GM18909 (cell line): ENCODE data around the gene APBA2.

ENCODE experiments used
- ATAC-seq: cut with Tn5 transposase; IDR thresholded peaks from one replicate; pipeline ENCODE4 v1.9.1; 2021; ENCODE audit warnings: mild to moderate bottlenecking; ENCODE audit not compliant: unreplicated experiment, poor library complexity

APBA2 gene

DNA sequence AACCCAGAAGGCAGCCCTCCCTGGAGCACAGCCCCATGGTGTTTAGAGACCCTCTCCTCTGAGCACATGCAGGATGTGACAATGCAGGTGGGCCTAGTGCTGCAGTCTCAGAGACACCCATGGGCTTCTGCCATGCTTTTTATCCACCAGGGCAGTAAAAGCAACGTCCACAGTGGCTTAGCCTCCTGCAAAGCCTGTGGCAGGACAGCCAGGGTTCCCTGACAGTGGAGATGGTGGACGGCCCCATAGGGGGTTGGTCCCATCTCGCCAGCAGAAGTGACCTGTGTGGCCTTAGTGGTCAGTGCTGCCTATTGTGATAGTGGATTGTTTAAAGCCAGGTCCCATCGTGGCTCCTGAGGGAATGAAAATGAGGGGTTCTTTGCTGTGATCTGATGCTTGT is 46.6 kb downstream of the APBA2 start:
- ATAC-seq = no peak

DNA sequence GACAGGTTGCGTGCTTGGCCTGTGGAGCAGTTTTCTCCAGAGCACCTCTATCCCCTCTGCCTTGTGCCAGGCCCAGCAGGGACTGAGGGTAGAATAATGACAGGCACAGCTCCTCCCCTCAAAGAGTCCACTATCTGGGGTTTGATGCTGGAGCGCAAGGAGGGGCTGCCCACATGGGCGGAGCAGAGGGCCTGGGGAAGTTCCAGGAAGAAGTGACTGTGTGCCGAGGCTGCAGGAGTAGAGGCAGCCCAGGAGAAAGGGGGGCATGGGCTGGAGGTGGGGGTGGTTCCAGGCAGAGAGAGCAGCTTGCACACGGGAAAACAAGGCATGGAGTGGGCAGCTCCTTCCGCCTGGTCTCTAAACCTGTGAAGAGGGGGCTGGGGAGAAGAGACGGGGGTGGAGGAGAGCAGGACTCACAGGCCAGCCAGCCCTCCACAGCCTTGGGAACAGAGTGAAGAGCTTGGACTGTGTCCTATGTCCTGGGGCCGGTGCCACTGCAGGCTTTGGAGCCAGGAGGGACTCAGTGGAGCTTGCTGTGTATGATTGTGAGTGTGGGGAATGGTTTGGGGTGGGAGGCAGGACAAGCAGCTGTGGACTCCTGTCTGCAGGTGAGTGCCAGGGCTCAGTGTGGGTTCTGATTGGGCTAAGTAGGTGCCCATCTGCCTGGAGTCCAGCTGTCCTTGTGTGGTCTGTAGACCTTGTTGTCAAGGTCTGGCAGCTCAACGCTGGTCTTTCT is 48.1 kb downstream of the APBA2 start:
- ATAC-seq = no peak

DNA sequence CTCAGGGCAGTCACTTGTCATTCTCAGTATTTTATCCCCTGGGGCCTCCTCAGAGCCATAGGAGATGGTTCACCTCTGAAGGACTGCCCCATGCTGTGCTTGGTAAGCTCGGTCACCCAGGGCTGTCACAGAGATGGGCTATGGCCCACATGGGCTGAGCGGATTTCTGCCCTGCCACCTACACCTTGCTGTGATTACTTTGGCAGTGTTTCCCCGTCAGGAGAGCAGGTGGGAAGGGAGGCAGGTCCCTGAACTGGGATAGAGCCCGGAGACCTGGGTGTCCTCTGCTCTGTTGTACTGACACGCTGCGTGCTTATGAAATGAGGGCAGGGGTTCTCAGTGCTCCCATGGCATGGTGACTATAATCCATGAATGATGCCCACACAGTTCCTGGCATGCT is 48.9 kb downstream of the APBA2 start:
- ATAC-seq = no peak

DNA sequence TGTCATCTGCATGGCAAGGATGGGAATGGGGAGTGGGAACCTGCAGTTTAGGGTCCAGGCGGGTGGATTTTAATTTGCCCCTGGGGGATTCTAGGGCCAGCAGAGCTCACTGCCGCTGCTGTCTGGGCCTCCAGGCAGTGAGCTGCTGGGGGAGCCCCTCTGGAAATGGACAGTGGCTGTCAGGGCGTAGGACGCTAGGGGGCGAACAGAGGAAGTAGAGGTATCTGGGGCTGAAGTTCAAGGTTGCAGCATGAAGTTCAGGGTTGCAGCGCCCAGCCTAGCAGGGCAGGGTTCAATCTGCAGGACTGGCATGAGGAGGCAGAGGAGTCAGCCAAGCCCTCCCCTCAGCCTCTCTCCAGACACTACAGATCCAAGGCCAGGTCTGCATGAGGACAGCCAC is 49.5 kb downstream of the APBA2 start:
- ATAC-seq = no peak

DNA sequence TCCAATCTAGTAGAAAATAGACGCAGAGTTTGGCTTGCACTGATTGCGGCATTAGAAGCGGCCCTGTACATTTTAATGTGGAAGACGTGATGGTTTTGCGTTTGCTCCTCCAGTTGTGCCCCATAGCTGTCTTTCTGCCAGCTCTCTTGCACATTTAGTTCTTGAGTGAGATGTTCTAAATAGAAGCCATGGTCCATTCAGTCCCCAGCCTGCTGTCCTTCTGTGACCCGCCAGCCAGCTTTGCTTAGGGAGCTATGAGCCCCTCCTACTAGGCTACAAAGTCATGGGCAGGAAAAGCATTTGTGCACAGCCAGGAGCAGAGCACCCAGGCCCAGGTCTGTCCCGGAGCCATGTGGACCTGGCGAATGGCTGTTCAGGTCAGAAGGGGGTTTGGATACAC is 50.3 kb downstream of the APBA2 start:
- ATAC-seq = no peak

DNA sequence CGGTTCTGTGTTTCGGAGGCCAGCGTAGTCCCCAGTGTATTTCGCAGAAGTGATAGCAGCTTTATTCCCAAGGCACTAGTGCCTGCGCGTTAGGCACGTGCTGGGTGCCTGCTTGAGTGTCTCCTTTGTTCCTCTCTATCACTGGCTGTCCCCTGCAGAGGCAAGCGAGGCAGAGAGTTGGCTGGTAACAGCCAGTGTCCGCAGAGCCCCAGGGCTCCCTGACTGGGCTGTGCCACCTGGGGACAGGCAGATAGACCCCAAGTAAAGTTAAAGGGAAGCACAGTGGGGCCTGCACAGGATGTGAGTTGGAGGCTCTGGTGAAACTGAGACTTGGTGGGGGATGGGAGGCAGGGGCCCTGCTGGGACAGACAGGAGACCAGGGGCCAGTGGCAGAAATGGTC is 50.7 kb downstream of the APBA2 start:
- no peak for ATAC-seq

DNA sequence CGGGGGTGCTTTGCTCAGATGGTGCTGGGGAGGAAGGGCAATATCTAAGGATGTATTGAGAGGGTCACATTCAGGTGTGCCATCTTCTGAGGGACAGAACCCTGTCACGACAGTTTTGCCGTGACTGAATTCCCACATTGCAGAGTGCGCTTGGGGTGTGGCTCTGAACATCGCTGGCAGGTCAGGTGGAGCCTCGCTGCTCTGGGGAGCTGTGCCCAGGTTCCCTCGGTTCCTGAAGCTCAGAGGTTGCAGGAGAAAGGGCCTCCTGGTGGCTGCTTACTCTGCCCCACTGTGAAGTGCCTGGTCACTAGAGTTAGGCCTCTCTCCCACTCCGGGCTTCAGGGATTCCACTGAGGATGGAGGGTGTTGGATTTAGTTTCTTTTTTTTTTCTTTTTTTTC is 51.5 kb downstream of the APBA2 start:
- ATAC-seq = no peak

DNA sequence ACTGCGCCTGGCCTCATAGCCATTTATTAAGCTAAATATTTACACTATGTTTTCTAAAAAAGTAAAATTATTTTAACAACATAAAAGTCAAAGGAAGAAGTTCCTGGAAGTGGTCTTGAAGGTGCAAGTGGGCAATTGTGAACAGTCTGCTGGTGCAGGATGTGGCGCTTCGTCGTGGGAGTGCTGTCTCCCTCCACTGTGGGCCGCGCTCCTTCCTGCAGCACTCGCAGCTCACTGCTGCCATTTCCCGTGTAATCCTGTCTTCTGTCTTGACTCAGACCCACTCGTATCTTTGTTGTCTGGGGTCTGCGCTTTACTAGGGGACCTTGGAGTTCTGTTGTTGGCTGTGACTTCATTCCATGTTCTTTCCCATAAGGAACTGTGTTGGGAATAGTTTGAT is 56.3 kb downstream of the APBA2 start:
- ATAC-seq = no peak

DNA sequence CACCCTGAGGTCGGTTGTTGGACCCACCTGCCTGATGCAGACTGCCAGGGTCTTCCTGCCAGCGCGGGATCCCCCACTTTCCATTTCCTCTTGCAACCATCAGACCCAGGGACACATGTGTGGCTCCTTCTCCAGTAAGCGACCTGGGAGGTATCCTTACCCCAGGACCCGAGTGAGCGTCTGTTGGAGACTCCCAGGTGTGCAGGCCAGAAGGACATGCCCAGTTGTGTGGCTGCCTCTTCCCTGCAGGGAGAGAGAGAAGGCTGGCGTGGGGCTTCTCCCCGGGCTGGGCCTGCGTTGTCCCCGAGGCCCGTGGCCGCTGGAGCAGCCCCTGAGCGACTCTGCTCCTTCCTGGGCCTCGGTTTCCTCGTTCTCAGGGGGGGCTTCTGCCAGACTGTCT is 56.8 kb downstream of the APBA2 start:
- no peak for ATAC-seq

DNA sequence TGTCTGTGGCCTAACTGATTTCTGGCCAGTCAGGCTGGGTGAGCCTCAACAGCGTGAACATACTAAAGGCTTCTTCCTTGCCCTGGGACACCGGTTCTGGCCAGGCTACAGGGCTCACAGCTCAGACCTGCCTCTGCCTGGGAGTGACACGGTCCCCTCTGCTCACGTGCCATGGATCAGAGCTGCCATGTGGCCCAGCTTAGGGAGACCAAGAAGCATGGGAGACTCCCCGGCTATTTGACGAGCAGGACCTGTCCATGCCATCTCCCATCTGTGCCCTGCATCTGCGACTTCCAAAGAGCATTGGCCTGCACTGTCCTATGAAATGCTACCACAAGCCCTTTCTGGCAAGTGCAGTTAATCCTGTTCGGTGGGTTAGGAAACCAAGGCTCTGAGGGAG is 57.4 kb downstream of the APBA2 start:
- no peak for ATAC-seq

DNA sequence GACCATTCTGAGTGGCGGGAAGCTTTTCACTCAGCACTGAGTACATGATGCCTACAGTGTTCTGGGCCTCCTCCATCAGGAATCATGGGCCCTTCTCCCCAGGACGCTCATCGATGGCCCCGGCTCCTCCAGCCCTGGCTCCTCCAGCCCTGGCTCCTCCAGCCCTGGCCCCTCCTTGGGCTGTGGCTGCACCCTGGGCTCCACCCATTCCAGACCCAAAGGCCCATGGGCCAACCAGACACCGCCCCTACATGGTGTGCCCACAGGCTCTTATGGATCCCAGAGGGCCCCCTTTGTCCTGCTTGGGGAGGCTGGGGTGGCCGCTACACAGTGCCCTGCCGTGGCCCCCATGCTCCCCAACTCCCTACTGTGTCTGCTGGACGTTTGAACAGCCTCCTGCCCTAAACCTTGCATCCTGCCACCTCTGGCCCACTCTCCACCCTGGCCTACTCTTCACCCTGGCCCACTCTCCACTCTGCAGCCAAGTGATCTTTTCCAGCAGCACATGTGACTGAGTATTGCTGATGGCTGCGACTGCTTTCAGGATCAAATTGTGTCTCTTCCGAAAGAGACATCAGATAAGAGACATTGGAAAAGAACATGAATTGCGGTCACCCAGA is 57.9 kb downstream of the APBA2 start:
- no peak for ATAC-seq

DNA sequence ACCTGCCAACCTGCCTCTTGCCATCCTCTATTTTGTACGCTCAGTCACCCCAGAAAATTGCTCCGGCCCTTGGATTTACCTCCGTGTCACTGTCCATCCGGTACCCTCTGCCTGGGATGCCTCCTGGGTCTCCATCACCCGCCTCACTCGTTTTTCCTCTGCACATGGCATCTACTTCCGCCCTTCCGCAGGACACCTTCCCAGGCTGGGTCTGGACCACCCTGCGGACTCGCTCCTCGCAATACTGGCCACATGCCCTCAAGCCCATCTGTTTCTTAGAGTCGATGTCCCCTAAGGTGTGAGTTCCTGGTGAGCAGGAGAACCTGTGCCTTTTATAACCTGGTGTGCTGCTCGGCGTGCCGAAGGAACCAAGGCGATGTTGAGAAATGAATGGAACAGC is 58.5 kb downstream of the APBA2 start:
- no peak for ATAC-seq

DNA sequence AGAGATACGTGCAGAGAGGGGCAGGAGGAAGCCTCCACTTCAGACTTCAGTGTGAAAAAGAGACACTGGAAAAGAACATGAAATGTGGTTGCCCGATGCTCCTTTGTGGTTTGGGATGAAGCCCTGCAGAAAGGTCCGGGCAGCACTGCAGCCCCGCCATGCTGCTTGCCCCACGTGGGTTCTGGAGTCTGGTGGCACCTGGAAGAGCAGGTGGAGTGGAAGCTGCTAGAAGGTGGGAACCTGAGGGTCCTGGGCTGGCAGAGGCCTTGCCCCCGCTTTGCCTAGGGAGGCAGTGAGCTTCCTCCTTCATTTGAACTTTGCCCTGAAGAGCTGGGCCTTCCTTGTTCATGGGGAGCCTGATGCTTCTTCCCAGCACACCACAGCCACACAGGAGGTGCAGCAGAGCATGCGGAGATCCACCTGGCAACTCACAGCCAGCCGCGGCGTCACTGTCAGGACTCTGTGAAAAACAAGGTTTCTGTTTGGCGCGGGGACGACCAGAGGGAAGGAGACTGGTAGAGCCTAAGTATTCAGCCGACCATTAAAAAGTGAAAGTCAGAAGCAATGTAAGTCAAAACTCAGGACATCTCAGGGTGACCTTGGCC is 59.0 kb downstream of the APBA2 start:
- ATAC-seq = no peak

DNA sequence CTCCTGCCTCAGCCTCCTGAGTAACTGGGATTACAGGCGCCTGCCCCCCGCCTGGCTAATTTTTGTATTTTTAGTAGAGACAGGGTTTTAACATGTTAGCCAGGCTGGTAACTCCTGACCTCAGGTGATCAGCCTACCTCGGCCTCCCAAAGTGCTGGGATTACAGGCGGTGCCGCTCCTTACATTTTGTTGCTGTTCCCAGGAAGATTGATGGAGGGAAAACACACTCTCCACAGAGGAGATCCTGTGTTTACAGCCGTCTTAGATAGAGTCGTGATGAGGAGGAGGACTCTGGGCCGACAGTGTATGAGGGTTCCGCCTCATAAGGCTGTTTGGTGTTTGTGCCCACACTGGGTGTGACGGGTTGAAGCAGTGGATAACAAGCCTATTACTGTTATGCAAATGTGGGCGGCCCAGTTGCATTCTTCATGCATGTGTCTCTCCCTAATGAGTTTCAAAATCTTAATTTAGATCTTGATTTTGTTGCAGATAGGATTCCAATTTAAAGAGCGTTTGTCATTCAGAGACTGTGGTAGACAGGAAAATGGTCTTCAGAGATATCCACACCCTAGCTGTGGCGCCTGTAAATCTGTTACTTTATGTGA is 60.0 kb downstream of the APBA2 start:
- no peak for ATAC-seq

DNA sequence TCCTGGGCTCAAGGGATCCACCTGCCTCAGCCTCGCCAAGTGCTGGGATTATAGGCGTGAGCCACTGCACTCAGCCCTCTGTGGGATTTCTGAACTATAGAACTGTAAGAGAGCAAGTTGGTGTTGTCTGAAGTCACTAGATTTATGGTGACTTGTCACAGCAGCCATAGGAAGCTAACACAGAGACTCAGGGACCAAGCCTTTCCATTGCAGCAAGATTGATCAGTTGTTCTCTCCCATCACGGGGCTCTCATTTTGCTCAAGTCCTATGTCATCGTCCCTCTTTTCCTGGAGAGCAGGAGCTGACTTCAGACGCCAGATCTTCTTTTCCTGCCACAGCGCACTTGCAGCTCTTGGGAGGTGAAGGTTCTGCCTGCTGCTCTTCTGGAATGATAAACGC is 61.0 kb downstream of the APBA2 start:
- no peak for ATAC-seq

DNA sequence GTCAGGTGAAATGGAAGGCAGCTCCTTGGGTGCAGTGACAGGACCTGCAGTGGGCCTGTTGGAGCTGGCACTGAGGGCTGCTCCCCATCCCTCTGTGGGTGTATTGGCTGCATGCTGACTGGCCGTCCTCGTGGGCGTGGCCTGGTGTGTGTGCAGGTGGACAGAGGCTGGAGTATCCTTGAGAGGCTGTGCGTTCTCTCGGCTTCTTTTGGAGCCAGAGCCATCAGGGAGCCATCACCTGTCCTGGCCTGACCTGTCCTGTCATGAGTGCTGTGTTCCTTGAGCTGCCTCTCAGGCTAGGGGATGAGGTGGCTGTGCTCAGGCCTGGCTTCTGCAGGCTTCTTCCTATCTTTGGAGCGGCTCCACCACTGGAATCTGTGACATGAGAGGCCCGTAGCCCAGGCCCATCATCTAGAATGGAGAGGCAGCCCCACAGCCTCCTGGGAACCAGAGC is 61.5 kb downstream of the APBA2 start:
- no peak for ATAC-seq

DNA sequence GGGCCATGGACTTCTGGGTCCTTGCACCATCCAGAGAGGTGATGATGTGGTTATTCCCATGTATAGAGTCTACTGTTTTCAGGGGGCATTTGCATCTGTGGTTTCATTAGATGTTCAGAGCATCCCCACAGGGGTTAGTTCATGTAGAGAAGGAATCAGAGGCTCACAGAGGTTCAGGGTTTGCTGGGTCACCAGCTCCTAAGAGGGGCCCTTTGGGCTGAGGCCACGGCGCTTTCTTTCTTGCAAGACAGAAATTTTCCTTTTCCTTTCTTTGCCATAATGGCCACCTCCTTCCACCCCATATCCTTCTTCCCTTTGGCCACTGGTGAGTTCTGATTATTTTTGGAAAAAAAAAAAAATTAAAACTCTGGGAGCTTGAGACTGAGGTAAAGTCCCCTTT is 62.3 kb downstream of the APBA2 start:
- ATAC-seq = no peak

DNA sequence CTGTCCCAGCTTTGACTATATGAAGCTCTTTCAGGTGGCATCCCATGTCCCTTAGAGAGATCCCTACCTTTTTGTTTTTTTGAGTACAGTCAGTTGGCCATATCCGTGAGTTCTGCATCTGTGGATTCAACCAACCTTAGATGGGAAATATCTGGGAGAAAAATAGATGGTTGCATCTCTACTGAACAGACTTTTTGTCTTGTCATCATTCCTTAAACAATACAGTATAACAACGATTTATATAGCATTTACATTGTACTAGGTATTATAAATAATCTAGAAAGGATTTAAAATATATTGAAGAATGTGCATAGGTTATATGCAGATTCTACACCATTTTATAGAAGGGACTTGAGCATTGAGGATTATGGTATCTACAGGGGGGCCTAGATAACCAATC is 65.1 kb downstream of the APBA2 start:
- no peak for ATAC-seq

DNA sequence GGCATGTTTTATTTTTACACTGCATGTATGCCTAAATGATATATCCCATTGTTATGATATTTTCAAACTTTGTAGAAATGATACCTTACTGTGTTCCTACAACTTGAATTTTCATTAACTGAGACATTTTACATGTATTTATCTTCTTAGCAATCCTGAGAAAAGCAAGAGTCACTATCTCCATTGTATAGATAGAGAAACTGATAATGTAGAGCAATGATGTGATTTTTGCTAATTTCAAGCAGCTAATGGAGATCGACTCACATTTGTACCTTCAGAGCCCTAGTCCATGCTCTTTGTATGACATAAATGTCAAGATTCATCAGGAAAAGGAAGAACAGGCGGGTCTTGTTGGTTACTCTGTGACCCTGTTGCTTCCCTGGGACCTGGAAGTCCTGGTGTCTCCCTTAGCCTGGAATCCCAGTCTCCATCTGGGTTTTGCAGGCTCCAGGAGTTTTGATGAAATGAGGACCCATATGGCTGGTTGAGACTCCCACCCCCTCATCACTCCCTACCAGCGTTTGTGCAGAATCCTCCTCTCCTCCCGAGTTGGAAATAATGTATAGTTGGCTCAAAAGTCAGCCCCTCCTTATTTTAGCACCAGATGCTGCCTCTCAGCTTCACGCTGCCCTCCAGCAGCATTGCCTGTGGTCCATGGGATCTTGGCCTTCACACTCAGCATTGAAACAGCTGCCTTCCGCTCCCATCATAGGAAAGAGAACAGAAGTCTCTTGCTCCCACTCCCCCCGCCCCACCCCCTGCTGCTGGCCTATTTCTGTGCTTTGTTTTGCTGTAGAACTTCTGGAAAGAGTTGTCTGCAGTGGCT is 67.1 kb downstream of the APBA2 start:
- ATAC-seq = no peak

DNA sequence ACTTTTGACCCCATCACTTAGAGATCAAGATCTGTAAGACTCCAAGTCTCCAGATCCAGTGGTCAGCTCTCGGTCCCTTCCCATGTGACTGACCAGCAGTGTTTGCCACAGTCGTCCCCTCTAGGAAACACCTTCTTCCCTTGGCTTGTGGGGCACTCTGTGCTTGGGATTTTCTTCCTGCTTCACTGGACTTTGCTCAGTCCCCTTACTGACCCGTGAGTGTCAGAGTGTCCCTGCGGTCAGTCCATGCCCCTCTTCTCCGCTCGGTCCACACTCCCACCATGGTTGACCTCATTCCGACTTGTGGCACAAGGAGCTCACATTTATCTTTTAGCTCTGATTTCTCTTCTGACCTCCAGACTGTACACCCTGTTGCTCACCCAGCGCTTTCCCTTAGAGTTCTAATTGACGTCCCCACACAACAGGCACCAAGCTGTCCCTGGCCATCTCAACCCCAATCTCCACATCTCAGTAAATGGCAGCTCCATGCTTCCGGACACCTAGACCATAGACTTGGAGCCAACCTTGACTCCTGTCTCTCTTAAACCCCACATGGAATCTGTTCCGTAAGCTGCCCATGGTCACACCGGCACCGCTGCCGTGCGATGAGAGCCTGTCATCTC is 67.9 kb downstream of the APBA2 start:
- no peak for ATAC-seq
